Activated CD8-positive, alpha-beta memory T cell treated with anti-CD3 and anti-CD28 coated beads for 48 hours (primary cell): ENCODE measurements around the gene NEDD4L.

Experiments
- DNase-seq, 3 experiments: peaks; one replicate each; pipeline ENCODE4 v3.0.0-alpha.2; 2020; ENCODE audit warnings: low read depth in 2 of 3, low spot score in 2 of 3

The NEDD4L gene

DNA sequence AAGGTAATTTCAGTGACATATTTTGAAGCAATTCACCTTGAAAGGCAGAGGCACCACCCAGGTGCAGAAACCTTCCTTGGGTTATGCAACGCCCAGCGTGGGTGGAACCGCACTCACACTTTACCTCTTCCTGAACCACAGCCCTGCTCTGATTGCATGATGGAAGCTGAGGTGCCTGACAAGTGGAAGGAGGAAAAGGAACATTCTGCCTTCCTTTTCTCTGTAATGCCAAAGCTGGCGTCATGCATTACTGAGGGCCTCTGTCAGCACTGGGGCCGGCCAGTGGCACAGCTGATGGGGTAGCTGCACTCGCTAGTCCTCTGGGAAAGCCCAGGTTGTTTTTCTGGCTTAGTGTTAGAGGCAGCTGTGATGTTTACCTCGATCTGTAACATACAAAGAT is 266.5 kb downstream of the NEDD4L start:
- no peak for DNase-seq

- no peak for DNase-seq
Measured at GRCh38 chr18:58311390-58311789, 267.4 kb downstream of the NEDD4L start.

DNA sequence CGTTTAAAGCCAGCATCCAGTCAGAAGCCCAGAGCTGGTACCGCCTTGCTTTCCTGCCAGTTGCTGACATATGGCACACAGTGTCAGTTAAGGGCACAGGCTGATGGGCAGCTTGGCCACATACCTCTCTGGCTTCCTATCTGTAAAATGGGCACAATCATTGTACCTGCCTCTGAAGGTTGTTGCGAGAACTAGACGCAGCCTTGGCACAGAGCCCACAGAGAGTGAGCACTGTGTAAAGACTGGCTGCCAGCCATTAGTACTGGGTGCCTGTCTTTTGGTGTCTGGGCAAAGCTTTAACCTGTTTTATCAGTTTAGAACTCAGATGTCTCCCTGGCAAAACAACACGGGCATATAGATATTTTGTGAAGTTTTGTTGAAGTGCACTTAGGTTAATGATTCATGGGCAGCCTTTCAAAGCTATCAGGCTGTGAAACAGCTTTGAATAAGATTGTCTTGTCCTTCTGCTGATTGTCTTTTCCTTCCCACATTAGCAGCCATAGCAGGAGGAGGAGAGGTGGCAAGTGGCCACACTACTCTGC is 269.5 kb downstream of the NEDD4L start:
- DNase-seq: no peak

DNA sequence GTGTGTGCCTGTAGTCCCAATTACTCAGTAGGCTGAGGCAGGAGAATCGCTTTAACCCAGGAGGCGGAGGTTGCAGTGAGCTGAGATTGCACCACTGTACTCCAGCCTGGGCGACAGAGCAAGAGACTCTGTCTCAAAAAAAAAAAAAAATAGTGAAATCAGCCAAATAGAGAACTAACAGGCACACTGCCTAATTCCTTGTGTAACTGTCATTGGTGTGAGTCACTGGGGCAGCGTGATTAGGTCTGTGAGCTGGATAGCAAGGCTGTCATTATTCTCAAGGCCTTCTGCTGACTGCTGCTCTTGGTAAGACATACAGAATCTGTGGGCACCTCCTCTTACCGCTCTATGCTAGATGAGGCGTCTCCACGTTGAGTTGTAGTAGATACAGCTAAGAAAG is 270.3 kb downstream of the NEDD4L start:
- DNase-seq: no peak

DNA sequence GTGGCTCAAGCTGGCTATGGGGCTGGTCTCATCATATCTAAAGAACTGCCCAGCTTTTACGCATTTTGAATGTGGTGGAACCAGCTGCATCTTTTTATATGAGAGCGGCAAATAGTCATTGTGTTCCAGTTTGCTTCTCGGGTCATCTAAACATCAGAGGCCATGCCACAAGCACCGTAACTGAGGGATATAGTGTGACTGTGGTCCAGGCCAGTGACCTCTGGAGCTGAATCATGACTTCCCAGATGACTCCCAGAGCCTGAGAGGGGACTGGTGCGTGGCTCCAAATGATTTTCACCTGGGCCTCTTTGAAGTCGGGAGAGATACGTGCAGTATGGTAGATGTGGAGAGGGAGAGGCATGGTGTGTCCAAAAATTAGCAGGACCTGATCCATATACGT is 271.0 kb downstream of the NEDD4L start:
- no peak for DNase-seq

DNA sequence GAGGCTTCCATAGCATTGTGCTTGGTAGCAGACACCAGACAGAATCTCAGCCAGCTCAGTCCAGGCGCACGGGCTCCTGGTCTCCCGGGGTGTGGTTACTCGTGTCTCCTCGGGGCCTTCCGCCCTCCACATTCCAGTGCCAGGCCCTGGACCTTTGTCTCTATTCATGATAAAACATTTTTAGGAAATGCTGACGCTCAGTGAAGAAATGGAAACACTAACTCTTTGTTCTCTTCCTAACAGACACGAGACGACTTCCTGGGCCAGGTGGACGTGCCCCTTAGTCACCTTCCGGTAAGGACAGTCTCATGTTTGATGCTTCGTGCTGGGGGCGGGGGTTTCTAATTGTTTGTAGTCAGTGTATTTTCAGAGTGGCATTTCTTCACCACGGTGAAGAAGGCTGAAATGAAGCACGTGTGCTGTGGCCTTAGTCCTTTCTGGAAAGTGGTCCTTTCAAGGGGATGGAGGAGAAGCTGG is 271.8 kb downstream of the NEDD4L start:
- no peak for DNase-seq

DNA sequence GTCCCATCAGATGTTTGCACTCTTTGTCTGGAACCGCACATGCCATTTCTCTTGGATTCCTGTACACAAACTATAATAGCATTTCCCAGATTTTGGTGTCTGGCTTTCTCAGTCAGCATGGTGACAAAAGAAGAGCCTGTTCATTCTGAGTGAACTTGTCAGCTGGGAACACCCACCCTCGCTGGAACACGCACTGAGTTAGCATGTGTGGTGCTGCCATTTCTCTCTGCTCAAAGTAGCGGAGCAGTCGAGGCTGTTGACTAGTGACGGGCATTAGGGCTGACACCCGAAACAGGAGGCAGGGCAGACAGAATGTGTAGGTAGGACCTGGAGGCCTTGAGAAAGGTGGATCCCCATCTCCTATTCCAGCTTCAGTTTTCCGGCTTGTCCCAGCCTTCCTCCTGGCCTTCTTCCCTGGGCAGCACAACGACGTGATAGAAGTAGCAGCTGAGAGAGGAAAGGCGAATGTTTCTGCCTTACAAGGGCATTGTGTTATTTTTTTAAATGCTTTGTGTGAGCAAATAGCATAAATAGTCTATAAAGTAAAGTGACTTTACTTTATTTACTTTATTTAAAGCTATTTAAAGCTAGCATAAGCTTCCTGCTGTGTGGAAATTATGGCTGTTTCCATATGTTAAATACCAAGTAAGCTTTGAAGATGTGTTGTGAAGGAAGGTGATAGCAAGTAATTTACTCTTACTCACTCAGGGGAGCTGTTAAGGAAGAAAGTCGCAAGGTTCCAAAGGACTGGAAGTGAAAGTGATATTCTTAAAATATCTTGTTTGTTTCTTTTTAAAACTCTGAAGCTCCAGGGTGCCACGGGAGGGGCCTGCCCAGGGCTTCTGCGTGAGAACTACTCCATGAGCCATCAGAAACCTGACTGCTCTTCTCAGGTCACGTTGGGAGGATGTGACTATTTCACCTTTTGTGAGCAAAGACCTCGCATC is 272.6 kb downstream of the NEDD4L start:
- no peak for DNase-seq

- DNase-seq: no peak
Measured at GRCh38 chr18:58319719-58320118, 275.7 kb downstream of the NEDD4L start.

- no peak for DNase-seq
Measured at GRCh38 chr18:58320907-58321561, 277.0 kb downstream of the NEDD4L start.

GRCh38 chr18:58321986-58322385 is 278.0 kb downstream of the NEDD4L start:
- peak in 1 of 3 experiments; percentile 12 for DNase-seq

DNA sequence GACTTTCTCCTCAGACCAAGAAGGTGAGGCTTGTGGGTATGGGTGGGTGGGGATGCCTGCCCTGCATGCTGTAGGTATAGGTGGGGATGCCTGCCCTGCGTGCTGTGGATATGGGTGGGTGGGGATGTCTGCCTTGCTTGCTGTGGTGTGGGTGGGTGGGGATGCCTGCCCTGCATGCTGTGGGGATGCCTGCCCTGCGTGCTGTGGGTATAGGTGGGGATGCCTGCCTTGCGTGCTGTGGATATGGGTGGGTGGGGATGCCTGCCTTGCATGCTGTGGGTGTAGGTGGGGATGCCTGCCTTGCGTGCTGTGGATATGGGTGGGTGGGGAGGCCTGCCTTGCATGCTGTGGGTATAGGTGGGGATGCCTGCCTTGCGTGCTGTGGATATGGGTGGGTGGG is 278.4 kb downstream of the NEDD4L start:
- no peak for DNase-seq

- DNase-seq: no peak
Measured at GRCh38 chr18:58323866-58324762, 280.1 kb downstream of the NEDD4L start.

GRCh38 chr18:58324824-58325480 is 280.9 kb downstream of the NEDD4L start:
- DNase-seq: no peak

DNA sequence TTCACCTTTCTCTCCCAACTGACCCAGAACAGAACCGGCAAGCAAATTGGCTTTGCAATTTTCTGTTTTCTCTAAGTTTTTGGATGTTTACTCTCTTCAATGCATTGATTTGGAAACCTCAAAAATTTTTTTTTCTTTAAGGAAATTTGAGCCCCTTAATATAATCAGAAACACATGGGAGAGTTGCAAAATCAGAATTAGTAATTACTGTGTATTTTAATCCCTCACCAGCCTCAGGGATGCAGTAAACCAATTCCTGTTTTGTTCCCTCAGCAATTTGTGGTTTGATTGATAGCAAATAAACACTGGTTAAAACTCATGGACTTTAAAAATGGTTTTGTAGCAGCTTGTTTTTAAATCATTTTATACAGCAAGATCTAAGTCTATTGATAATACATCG is 281.5 kb downstream of the NEDD4L start:
- DNase-seq: no peak

- DNase-seq: no peak
Measured at GRCh38 chr18:58334061-58334460, 290.0 kb downstream of the NEDD4L start.

- DNase-seq: no peak
Measured at GRCh38 chr18:58335223-58335622, 291.2 kb downstream of the NEDD4L start.

DNA sequence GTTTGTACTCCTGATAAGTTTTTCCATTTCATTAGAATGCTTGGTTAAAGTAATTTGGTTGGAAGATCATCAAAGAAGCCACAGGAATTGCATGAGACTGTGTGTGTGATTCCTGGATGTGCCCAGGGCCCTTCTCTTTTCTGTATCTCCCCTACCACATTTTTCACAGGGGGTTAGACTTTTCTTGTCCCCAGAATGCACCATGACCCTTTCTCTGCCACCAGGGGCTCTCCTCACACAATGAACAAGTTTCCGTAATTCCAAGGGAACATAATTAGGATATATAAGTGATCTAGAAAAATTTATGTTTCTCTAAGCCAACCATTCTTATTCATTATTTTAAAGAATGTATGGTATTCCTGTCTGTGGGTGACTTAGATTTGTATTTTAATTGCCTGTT is 291.8 kb downstream of the NEDD4L start:
- DNase-seq: no peak

GRCh38 chr18:58336605-58337004 is 292.6 kb downstream of the NEDD4L start:
- no peak for DNase-seq

- DNase-seq: no peak
Measured at GRCh38 chr18:58337285-58337684, 293.3 kb downstream of the NEDD4L start.

- DNase-seq: no peak
Measured at GRCh38 chr18:58337686-58338085, 293.7 kb downstream of the NEDD4L start.
